Colonic mucosa (tissue), 4 donors: ENCODE results near the gene RREB1. TPM values are rescaled to one million over a fixed set of nuclear protein-coding genes. Genes with fewer than 3 reads are reported as not detected.

Source experiments
- DNase-seq: peaks from one replicate; pipeline ENCODE4 v3.0.0-alpha.2; 2020
- H3K27ac ChIP-seq: fragments of 200-600 bp; one replicate; pipeline ENCODE4 v1.8.0; 2021
- H3K27me3 ChIP-seq: fragments of 200-600 bp; one replicate; pipeline ENCODE4 v1.8.0; 2021
- H3K36me3 ChIP-seq: fragments of 200-600 bp; one replicate; pipeline ENCODE4 v1.8.0; 2021
- H3K4me1 ChIP-seq: fragments of 200-600 bp; one replicate; pipeline ENCODE4 v1.8.0; 2021; ENCODE audit warnings: mild to moderate bottlenecking
- H3K4me3 ChIP-seq: fragments of 200-600 bp; one replicate; pipeline ENCODE4 v1.8.0; 2021
- H3K9ac ChIP-seq, 2 donors: one replicate each; pipeline ENCODE4 v1.7.0; 2013; ENCODE audit warnings: control low read depth in 2 of 2, low read depth in 2 of 2, low read length in 2 of 2
- H3K9me3 ChIP-seq: fragments of 200-600 bp; one replicate; pipeline ENCODE4 v1.8.0; 2021
- CTCF ChIP-seq: fragments of 200-600 bp; IDR thresholded peaks from one replicate; pipeline ENCODE4 v1.8.0; 2022; ENCODE audit warnings: antibody characterized with exemption, mild to moderate bottlenecking
- intact Hi-C: fragments of 100-400 bp; cut with DNase I; formaldehyde crosslinking; loops from one replicate; pipeline ENCODE4 v1.14.1; 2022
- total RNA-seq, 2 donors: library from RNA; stranded (reverse); fragmentation: NEBNext Ultra II Directional in 1 of 2; extraction: Animal tissue kit (Norgen Biotek cat#: 25700) in 1 of 2; gene quantifications; one replicate each; pipeline ENCODE4 v1.2.1, GENCODE V29; 2021
- donor health status: healthy.
- donor health status: DM: no; HTN: no; CAD: no.
- donor health status: DM: no; HTN: no; CAD: no.

Gene RREB1
- total RNA-seq, 2 donors from 2014 or later = 79.0 to 81.3 TPM

GRCh38 chr6:7216941-7217621 is 109.3 kb downstream of the RREB1 start:
- Histone ChIP-seq H3K9me3 (no peaks in the 10 kb centered on the region), H3K36me3 (peaks cover 18% of the 10 kb centered on the region), H3K4me1 (no peaks in the 10 kb centered on the region), H3K9ac (no peak overlapping the region), H3K4me3 (no peak overlapping the region), H3K27ac (no peak overlapping the region), H3K27me3 (no peaks in the 10 kb centered on the region)
- no peak for DNase-seq
- no peak for TF ChIP-seq CTCF
- intact Hi-C loops = no loop called here

DNA sequence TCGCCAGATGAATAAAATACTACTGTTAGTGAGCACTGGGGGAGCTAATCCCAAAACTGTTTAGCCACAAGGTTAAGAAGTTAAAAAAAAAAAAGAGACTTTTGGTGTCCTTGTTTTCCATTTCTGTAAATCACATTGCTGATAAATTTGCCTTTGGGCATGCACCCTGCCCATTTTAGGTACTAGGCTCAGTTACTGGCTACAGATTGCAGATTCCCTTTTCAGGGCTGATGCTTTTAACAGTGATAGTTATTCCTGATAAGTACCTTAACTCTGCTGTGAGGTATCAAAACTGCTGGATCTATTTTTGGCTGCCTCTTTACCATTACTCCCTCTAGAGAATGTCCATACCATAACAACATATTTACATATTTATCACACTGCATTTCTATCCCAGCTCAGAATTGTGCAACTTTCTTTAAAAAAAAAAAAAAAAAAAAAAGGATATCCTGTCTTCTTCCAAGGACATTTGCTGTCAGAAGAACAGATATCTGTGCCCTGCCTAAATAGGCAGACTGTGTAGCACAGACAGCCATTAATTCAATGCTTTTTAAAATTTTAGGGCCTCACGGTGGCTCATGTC is 110.7 kb downstream of the RREB1 start:
- H3K9me3 ChIP-seq = no peaks in the 10 kb centered on the region
- H3K4me3 ChIP-seq = no peak overlapping the region
- no peaks in the 10 kb centered on the region for H3K4me1 ChIP-seq
- no peak overlapping the region for H3K9ac ChIP-seq
- peaks cover 7% of the 10 kb centered on the region for H3K36me3 ChIP-seq
- TF ChIP-seq CTCF = no peak
- intact Hi-C loops = no loop called here
- H3K27ac ChIP-seq = no peak overlapping the region
- H3K27me3 ChIP-seq = no peaks in the 10 kb centered on the region
- DNase-seq = no peak

- intact Hi-C loops = no loop called here
Observed at GRCh38 chr6:7219310-7219709, 111.5 kb downstream of the RREB1 start.

DNA sequence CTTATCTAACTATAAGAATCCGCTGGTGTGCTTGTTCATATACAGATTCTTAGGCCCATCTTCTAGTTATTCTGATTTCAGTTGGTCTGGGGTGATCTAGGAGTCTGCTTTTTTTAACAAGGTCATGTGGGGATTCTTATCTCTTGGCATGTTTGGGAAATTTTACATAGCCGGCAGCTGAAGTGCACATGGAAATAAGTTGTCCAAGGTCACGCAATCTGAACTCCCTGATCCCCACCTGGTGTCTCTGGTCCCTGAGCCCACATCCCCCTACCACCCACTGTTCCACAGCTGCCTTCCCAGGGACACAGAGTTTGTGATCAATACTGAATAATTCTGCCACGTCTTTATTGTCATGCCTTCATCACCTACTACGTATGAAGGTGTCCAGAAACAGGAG is 114.4 kb downstream of the RREB1 start:
- Histone ChIP-seq H3K36me3 (peaks cover 5% of the 10 kb centered on the region), H3K27me3 (no peaks in the 10 kb centered on the region), H3K9me3 (no peaks in the 10 kb centered on the region), H3K9ac (no peak overlapping the region), H3K4me3 (no peak overlapping the region), H3K27ac (no peak overlapping the region), H3K4me1 (no peaks in the 10 kb centered on the region)
- no peak for DNase-seq
- intact Hi-C loops = no loop called here
- TF ChIP-seq CTCF = no peak

More at GRCh38 chr6:7219310-7219709, 111.5 kb downstream of the RREB1 start:
- no peak for TF ChIP-seq CTCF
- Histone ChIP-seq H3K36me3 (peaks cover 5% of the 10 kb centered on the region), H3K4me1 (no peaks in the 10 kb centered on the region), H3K9me3 (no peaks in the 10 kb centered on the region), H3K4me3 (no peak overlapping the region), H3K9ac (no peak overlapping the region), H3K27me3 (no peaks in the 10 kb centered on the region), H3K27ac (no peak overlapping the region)
- no peak for DNase-seq

DNA sequence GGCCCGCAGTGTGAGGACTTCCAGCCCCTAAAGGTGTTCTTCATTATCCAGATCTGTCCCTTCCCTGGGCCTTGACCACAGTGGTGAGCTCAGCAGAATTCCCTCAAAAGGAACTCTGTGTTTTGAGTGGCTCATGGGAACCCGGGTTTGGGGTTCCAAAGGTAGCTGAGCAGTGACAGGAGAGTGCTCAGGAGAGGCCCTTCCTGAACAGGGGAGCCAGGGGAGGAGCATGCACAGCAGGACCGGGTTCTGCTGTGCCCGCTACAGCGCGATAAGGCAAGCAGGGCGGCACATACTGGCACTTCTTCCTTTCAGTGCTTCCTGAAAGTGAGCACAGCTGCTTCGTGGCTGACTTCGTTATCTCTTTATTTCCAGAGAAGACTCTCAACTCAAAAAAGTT is 117.0 kb downstream of the RREB1 start:
- H3K27me3 ChIP-seq = no peaks in the 10 kb centered on the region
- no peak overlapping the region for H3K27ac ChIP-seq
- no peaks in the 10 kb centered on the region for H3K4me1 ChIP-seq
- no peaks in the 10 kb centered on the region for H3K9me3 ChIP-seq
- intact Hi-C loops = no loop called here
- no peak overlapping the region for H3K9ac ChIP-seq
- H3K36me3 ChIP-seq = peaks cover 14% of the 10 kb centered on the region
- no peak for TF ChIP-seq CTCF
- no peak overlapping the region for H3K4me3 ChIP-seq
- DNase-seq = no peak
